Diencephalon (tissue), 1 donor: Measurements from ENCODE around the gene HSP90B1. TPM values are rescaled to one million over a fixed set of nuclear protein-coding genes. Genes with fewer than 3 reads are reported as not detected.

Source experiments
- total RNA-seq: library from RNA; depleted of rRNA; stranded (reverse); fragments of >200 nt; gene quantifications from one replicate; pipeline ENCODE4 v1.2.3, GENCODE V29; 2014

The HSP90B1 gene
- total RNA-seq: 221 TPM

DNA sequence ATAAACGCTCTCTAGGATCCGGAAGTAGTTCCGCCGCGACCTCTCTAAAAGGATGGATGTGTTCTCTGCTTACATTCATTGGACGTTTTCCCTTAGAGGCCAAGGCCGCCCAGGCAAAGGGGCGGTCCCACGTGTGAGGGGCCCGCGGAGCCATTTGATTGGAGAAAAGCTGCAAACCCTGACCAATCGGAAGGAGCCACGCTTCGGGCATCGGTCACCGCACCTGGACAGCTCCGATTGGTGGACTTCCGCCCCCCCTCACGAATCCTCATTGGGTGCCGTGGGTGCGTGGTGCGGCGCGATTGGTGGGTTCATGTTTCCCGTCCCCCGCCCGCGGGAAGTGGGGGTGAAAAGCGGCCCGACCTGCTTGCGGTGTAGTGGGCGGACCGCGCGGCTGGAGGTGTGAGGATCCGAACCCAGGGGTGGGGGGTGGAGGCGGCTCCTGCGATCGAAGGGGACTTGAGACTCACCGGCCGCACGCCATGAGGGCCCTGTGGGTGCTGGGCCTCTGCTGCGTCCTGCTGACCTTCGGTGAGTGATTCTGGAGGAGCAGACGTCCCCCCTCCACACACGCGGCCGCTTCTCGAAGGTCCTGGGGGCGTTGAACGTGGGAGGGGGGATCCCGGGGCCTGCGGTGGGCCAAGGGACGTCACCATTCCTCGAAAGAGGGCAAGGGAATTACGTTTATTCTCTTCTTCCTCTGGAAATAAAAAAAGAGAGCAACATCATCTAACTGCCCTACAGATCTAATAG lies at the start of gene HSP90B1:
TSS of gene HSP90B1 (plus strand) at position 377 of the 753 bp plus-strand sequence. CDS start at position 483, 106 bp downstream.

DNA sequence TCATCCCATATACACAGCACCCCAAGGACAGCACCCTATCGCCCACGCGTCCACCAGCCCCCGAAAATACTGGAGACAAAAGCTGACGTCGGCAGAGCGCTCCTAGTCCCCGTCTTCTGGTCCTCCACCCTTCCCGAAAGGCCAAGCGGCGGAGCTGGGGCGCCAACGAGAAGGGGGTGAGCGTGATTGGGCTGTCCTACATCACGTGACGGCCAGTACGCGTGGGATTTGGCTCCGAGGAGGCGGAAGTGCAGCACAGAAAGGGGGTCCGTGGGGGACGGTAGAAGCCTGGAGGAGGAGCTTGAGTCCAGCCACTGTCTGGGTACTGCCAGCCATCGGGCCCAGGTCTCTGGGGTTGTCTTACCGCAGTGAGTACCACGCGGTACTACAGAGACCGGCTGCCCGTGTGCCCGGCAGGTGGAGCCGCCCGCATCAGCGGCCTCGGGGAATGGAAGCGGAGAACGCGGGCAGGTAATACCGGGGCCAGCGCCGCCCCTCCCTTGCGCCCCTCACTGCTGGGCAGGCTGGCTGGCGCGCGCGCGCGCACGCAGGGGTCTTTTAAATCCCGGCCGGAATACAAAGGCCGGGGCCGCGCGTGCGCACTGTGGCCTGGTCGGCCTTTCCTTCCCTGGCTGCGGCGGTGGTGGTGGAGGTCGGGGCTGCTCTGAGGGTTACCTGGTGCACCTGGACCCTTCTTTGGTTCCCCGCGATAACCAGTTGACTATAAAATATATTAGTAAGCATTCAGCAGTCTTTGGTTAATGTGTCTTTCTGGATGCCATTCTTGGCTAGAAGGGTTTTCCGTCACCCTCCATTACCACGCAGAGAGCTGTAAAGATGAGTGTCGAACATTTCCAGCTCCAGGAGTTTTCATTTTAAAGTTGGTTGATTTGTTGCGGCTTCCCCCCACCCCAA lies 35.6 kb downstream of the HSP90B1 start, which contains the start of gene TDG:
TSS of gene TDG (plus strand) at position 283 of the 915 bp plus-strand sequence. CDS start at position 449, 166 bp downstream.

Other genes with a start within 250 kb of the HSP90B1 start
- gene NT5DC3, start 89.2 kb upstream of the HSP90B1 start, total RNA-seq: 25.6 TPM
- gene TDG, start 35.5 kb downstream of the HSP90B1 start, total RNA-seq: 37.6 TPM
- 11.5 TPM for gene GLT8D2, start 119.8 kb downstream of the HSP90B1 start, total RNA-seq
- 49.6 TPM for gene HCFC2, start 134.1 kb downstream of the HSP90B1 start, total RNA-seq
- gene NFYB, start 207.8 kb downstream of the HSP90B1 start, total RNA-seq: 33.2 TPM